HG03135 (cell line): ENCODE data around the gene IL27RA.

Source experiments
- ATAC-seq: cut with Tn5 transposase; IDR thresholded peaks from one replicate; pipeline ENCODE4 v1.9.1; 2021; ENCODE audit warnings: mild to moderate bottlenecking, moderate library complexity; ENCODE audit not compliant: unreplicated experiment

The IL27RA gene

GRCh38 chr19:14056741-14057356, 25.3 kb downstream of the IL27RA start:
- ATAC-seq = no peak

- ATAC-seq = no peak
Measured at GRCh38 chr19:14058182-14059092, 26.9 kb downstream of the IL27RA start.

GRCh38 chr19:14059093-14059480, 27.5 kb downstream of the IL27RA start:
- no peak for ATAC-seq

GRCh38 chr19:14059652-14060155, 28.1 kb downstream of the IL27RA start:
- no peak for ATAC-seq

GRCh38 chr19:14061081-14061749, 29.7 kb downstream of the IL27RA start:
- no peak for ATAC-seq

GRCh38 chr19:14061751-14062557, 30.4 kb downstream of the IL27RA start, which contains the start of gene PALM3:
Gene PALM3, minus strand, starts transcription at chr19:14062076. Its CDS starts 96 bp downstream, at chr19:14061980.
- no peak for ATAC-seq

- no peak for ATAC-seq
Measured at GRCh38 chr19:14062558-14062855, 30.9 kb downstream of the IL27RA start.

- no peak for ATAC-seq
Measured at GRCh38 chr19:14063105-14063504, 31.5 kb downstream of the IL27RA start.

- no peak for ATAC-seq
Measured at GRCh38 chr19:14066134-14066533, 34.6 kb downstream of the IL27RA start.

- ATAC-seq = no peak
Measured at GRCh38 chr19:14070268-14071050, 38.9 kb downstream of the IL27RA start.

- no peak for ATAC-seq
Measured at GRCh38 chr19:14072535-14073260, 41.1 kb downstream of the IL27RA start, which contains the start of gene MISP3. Gene MISP3, plus strand, starts transcription at chr19:14072786. Its CDS starts 524 bp downstream, at chr19:14073310.

GRCh38 chr19:14073261-14073924, 41.8 kb downstream of the IL27RA start:
- ATAC-seq = peak; percentile 41

- ATAC-seq = no peak
Measured at GRCh38 chr19:14073925-14074838, 42.6 kb downstream of the IL27RA start.

GRCh38 chr19:14078411-14078810, 46.8 kb downstream of the IL27RA start:
- no peak for ATAC-seq

- ATAC-seq = peak; percentile 79
Measured at GRCh38 chr19:14080887-14081796, 49.6 kb downstream of the IL27RA start.
